Stomach (tissue), 9 donors: ENCODE data around the gene PSME4. TPM values are rescaled to one million over a fixed set of nuclear protein-coding genes. Genes with fewer than 3 reads are reported as not detected.
"Not testable (repeated sequence)": the region's sequence is repeated elsewhere in the genome, so short reads cannot be mapped to it uniquely, and the experiment has no call there.

Experiments used
- DNase-seq, 2 donors: peaks; one replicate each; pipeline versions ENCODE4 v3.0.0 to v3.0.0-alpha.2; 2013 to 2019
- H3K27ac ChIP-seq, 5 donors: fragments of 200-600 bp in 4 of 5; sonication (generic) in 4 of 5; one replicate each; pipeline ENCODE4 v1.5.1; 2013 to 2019; ENCODE audit warnings: mild to moderate bottlenecking in 1 of 5, moderate library complexity in 1 of 5
- H3K27me3 ChIP-seq, 3 donors: fragments of 200-600 bp; sonication (generic); one replicate each; pipeline ENCODE4 v1.5.1; 2017 to 2019; ENCODE audit warnings: mixed run types in 1 of 3
- H3K36me3 ChIP-seq, 4 donors: fragments of 200-600 bp; sonication (generic); 1 replicate in 3 of 4; 2 replicates in 1 of 4; pipeline ENCODE4 v1.5.1; 2016 to 2019
- H3K4me1 ChIP-seq, 4 donors: fragments of 200-600 bp; sonication (generic); one replicate each; pipeline ENCODE4 v1.5.1; 2016 to 2019
- H3K4me3 ChIP-seq, 4 donors: fragments of 200-600 bp; sonication (generic) in 3 of 4; one replicate each; pipeline ENCODE4 v1.5.1; 2016 to 2019; ENCODE audit warnings: mild to moderate bottlenecking in 1 of 4
- H3K9me3 ChIP-seq, 4 donors: fragments of 200-600 bp; sonication (generic); one replicate each; pipeline ENCODE4 v1.5.1; 2016 to 2019
- CTCF ChIP-seq, 7 experiments: fragments of 450-650 bp in 4 of 7; fragments of 200-600 bp in 3 of 7; sonication (generic) in 3 of 7; IDR thresholded peaks; one replicate each; pipeline ENCODE4 v1.5.1; 2016 to 2019; ENCODE audit warnings: antibody characterized with exemption in 7 of 7, control low read depth in 2 of 7, mild to moderate bottlenecking in 1 of 7
- EP300 ChIP-seq: sonication (generic); formaldehyde crosslinking; IDR thresholded peaks from one replicate; pipeline ENCODE4 v1.6.1; 2017; ENCODE audit warnings: antibody characterized with exemption
- POLR2A ChIP-seq, 4 donors: fragments of 450-650 bp; IDR thresholded peaks; one replicate each; pipeline ENCODE4 v1.6.1; 2016; ENCODE audit warnings: antibody characterized with exemption in 4 of 4, control low read depth in 2 of 4, mild to moderate bottlenecking in 1 of 4, moderate library complexity in 1 of 4
- POLR2AphosphoS5 ChIP-seq, 3 donors: sonication (generic); formaldehyde crosslinking; IDR thresholded peaks; one replicate each; pipeline ENCODE4 v1.6.1; 2016; ENCODE audit warnings: antibody characterized with exemption in 3 of 3
- WGBS, 5 donors: extraction: QIAGEN DNeasy Blood & Tissue Kit in 3 of 5; methylation state at CpG; one replicate each; pipeline versions ENCODE4 v1.1.5 to v1.1.7; 2013 to 2018; 5-methylcytosine and 5-hydroxymethylcytosine counted together
- intact Hi-C: fragments of 100-400 bp; cut with DNase I; formaldehyde crosslinking; loops from one replicate; pipeline ENCODE4 v1.15.1; 2023; ENCODE audit warnings: low total_unique reads
- polyA plus RNA-seq, 3 donors: library from polyadenylated mRNA; stranded (reverse); fragments of 200-250 nt; gene quantifications; one replicate each; pipeline ENCODE4 v1.2.3, GENCODE V29; 2013
- total RNA-seq, 5 donors: library from RNA; depleted of rRNA; stranded (reverse); fragments of >200 nt; gene quantifications; one replicate each; pipeline versions ENCODE4 v1.1.0 to v1.2.3, GENCODE V29; 2014 to 2016
- donor health status: healthy with polysubstance abuse.
- donor health status: Bipolar disorder and iron deficiency.
- donor health status: healthy.

Gene PSME4
- total and polyA plus RNA-seq, 8 donors: 15.1 to 133 (median 30.9) TPM

GRCh38 chr2:53826030-53826410 lies 144.8 kb downstream of the PSME4 start:
- intact Hi-C loops: no loop called here

GRCh38 chr2:53823639-53824038 lies 147.2 kb downstream of the PSME4 start:
- H3K9me3 ChIP-seq, H3K4me3 ChIP-seq, H3K27me3 ChIP-seq, H3K27ac ChIP-seq, intact Hi-C loops, DNase-seq: not testable (repeated sequence)
- H3K36me3 ChIP-seq: peaks cover 4 to 22% (median 18%) of the 10 kb centered on the region in 4 donors
- peaks cover 0 to 24% (median 5%) of the 10 kb centered on the region in 4 donors for H3K4me1 ChIP-seq
- 90 to 91% (median 90%) methylated on average over 9 of the region's 9 CpGs for WGBS, 5 donors

More at GRCh38 chr2:53826030-53826410, 144.8 kb downstream of the PSME4 start:
- no peak for DNase-seq
- Histone ChIP-seq H3K36me3 (peaks cover 0 to 8% (median under 1%) of the 10 kb centered on the region in 4 donors), H3K9me3 (no peaks in the 10 kb centered on the region), H3K4me1 (peaks cover 0 to 24% (median 5%) of the 10 kb centered on the region in 4 donors), H3K27ac (peak overlapping the region in 1 of 5 donors; percentile 11), H3K27me3 (no peaks in the 10 kb centered on the region), H3K4me3 (no peak overlapping the region)
- 47 to 78% (median 66%) methylated on average over 1 of the region's 1 CpG for WGBS, 5 donors
- TF ChIP-seq CTCF (IDR thresholded peaks at IDR 0.05): no peak
- no peak for TF ChIP-seq POLR2AphosphoS5 (IDR thresholded peaks at IDR 0.05)
- TF ChIP-seq POLR2A (IDR thresholded peaks at IDR 0.05): no peak
- TF ChIP-seq EP300: no peak

GRCh38 chr2:53821810-53822209 lies 149.0 kb downstream of the PSME4 start:
- no peaks in the 10 kb centered on the region for H3K9me3 ChIP-seq
- H3K4me3 ChIP-seq: no peak overlapping the region
- no peak overlapping the region for H3K27ac ChIP-seq
- WGBS, 5 donors: 86 to 92% (median 90%) methylated on average over 6 of the region's 6 CpGs
- TF ChIP-seq EP300 (no peak), POLR2A (IDR thresholded peaks at IDR 0.05) (no peak), CTCF (IDR thresholded peaks at IDR 0.05) (no peak), POLR2AphosphoS5 (IDR thresholded peaks at IDR 0.05) (no peak)
- no peaks in the 10 kb centered on the region for H3K27me3 ChIP-seq
- intact Hi-C loops: no loop called here
- peaks cover 0 to 12% (median 1%) of the 10 kb centered on the region in 4 donors for H3K4me1 ChIP-seq
- DNase-seq: no peak
- peaks cover 7 to 40% (median 36%) of the 10 kb centered on the region in 4 donors for H3K36me3 ChIP-seq

GRCh38 chr2:53820711-53821110 lies 150.1 kb downstream of the PSME4 start:
- TF ChIP-seq POLR2A (IDR thresholded peaks at IDR 0.05) (no peak), EP300 (no peak)
- no peak overlapping the region for H3K27ac ChIP-seq

GRCh38 chr2:53820048-53820447 lies 150.7 kb downstream of the PSME4 start:
- no peak for DNase-seq
- WGBS, 5 donors: 82 to 94% (median 90%) methylated on average over 9 of the region's 9 CpGs
- Histone ChIP-seq H3K36me3 (peaks cover 9 to 58% (median 54%) of the 10 kb centered on the region in 4 donors), H3K9me3 (no peaks in the 10 kb centered on the region), H3K27me3 (no peaks in the 10 kb centered on the region), H3K27ac (no peak overlapping the region), H3K4me1 (no peaks in the 10 kb centered on the region), H3K4me3 (no peak overlapping the region)
- intact Hi-C loops: no loop called here
- no peak for TF ChIP-seq CTCF (IDR thresholded peaks at IDR 0.05)
- no peak for TF ChIP-seq POLR2A (IDR thresholded peaks at IDR 0.05)
- no peak for TF ChIP-seq POLR2AphosphoS5 (IDR thresholded peaks at IDR 0.05)
- TF ChIP-seq EP300: no peak

More at GRCh38 chr2:53820711-53821110, 150.1 kb downstream of the PSME4 start:
- intact Hi-C loops: no loop called here
- no peaks in the 10 kb centered on the region for H3K9me3 ChIP-seq
- H3K27me3 ChIP-seq: no peaks in the 10 kb centered on the region
- peaks cover 7 to 51% (median 47%) of the 10 kb centered on the region in 4 donors for H3K36me3 ChIP-seq
- no peak overlapping the region for H3K4me3 ChIP-seq
- DNase-seq: no peak
- peaks cover 0 to 2% (median 0%) of the 10 kb centered on the region in 4 donors for H3K4me1 ChIP-seq
- WGBS, 5 donors: 80 to 93% (median 87%) methylated on average over 4 of the region's 4 CpGs
